OCI-LY3 (cell line): ENCODE measurements around the gene ERBIN.

Experiments used
- CTCF ChIP-seq: fragments of 200-600, 300-600 bp; sonication (generic); IDR thresholded peaks from 2 replicates; pipeline ENCODE4 v1.5.1; 2014; ENCODE audit warnings: antibody characterized with exemption, low read length, low read depth
- EZH2phosphoT487 ChIP-seq: fragments of 200-600 bp; shearing (Covaris generic); IDR thresholded peaks from 2 replicates; pipeline ENCODE4 v1.6.1; 2018; ENCODE audit warnings: antibody characterized with exemption, mixed run types, low read depth

- no peak for TF ChIP-seq CTCF
- no peak for TF ChIP-seq EZH2phosphoT487
Observed at GRCh38 chr5:65926276-65926783, at the start of gene ERBIN.
